ENCODE measurements around the gene ALG14. TPM values are rescaled to one million over a fixed set of nuclear protein-coding genes. Genes with fewer than 3 reads are reported as not detected.

The ALG14 gene
- polyA plus RNA-seq, 1 donor from 2014 or later = 2.6 TPM

DNA sequence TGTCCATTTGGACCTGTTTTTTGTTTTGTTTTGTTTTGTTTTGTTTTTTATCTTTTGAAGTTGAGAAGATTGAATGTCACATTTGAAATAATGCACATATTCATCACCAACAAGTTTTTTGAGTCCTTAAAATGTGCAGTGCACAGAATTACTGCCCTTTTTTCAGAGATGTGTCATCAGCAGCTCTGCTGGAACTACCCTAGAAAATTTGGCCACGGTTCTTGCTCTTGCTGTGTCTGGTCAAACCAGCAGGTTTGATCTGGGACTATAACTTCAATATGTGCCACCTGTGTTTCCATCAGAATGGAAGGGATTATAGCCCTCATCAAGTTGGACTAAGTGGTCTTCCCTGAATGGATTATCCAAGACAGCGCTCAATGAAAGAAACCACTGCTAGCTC, 121.7 kb downstream of the ALG14 start:
- Histone ChIP-seq H3K79me2 (replicated peaks; ENCODE audit: insufficient read depth, low read length) (no peaks in the 10 kb centered on the region), H3K9me3 (ENCODE audit: low read length) (no peaks in the 10 kb centered on the region), H2AFZ (ENCODE audit: low read depth, low read length) (no peak overlapping the region), H4K20me1 (ENCODE audit: insufficient read depth) (no peaks in the 10 kb centered on the region), H3K4me3 (ENCODE audit: low read length) (no peak overlapping the region), H3F3A (ENCODE audit: insufficient read depth, low read length, poor library complexity, severe bottlenecking) (no peaks in the 10 kb centered on the region), H3K4me2 (ENCODE audit: low read length) (no peak overlapping the region), H3K9me2 (ENCODE audit: insufficient read depth, low read length) (no peaks in the 10 kb centered on the region), H3K27ac (ENCODE audit: low read length) (no peak overlapping the region), H3K36me3 (ENCODE audit: insufficient read depth, low read length) (no peaks in the 10 kb centered on the region), H3K27me3 (ENCODE audit: insufficient read depth, low read depth, low read length) (no peaks in the 10 kb centered on the region), H3K9ac (ENCODE audit: low read length) (no peak overlapping the region)
- no peak for TF ChIP-seq RAD21 (conservative IDR thresholded peaks at IDR 0.05)
- no peak for TF ChIP-seq EP300 (conservative IDR thresholded peaks at IDR 0.05; ENCODE audit: poor library complexity, severe bottlenecking)
- TF ChIP-seq, protein P1, sequence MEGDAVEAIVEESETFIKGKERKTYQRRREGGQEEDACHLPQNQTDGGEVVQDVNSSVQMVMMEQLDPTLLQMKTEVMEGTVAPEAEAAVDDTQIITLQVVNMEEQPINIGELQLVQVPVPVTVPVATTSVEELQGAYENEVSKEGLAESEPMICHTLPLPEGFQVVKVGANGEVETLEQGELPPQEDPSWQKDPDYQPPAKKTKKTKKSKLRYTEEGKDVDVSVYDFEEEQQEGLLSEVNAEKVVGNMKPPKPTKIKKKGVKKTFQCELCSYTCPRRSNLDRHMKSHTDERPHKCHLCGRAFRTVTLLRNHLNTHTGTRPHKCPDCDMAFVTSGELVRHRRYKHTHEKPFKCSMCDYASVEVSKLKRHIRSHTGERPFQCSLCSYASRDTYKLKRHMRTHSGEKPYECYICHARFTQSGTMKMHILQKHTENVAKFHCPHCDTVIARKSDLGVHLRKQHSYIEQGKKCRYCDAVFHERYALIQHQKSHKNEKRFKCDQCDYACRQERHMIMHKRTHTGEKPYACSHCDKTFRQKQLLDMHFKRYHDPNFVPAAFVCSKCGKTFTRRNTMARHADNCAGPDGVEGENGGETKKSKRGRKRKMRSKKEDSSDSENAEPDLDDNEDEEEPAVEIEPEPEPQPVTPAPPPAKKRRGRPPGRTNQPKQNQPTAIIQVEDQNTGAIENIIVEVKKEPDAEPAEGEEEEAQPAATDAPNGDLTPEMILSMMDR (IDR thresholded peaks at IDR 0.05; ENCODE audit: poor library complexity, severe bottlenecking) = no peak

DNA sequence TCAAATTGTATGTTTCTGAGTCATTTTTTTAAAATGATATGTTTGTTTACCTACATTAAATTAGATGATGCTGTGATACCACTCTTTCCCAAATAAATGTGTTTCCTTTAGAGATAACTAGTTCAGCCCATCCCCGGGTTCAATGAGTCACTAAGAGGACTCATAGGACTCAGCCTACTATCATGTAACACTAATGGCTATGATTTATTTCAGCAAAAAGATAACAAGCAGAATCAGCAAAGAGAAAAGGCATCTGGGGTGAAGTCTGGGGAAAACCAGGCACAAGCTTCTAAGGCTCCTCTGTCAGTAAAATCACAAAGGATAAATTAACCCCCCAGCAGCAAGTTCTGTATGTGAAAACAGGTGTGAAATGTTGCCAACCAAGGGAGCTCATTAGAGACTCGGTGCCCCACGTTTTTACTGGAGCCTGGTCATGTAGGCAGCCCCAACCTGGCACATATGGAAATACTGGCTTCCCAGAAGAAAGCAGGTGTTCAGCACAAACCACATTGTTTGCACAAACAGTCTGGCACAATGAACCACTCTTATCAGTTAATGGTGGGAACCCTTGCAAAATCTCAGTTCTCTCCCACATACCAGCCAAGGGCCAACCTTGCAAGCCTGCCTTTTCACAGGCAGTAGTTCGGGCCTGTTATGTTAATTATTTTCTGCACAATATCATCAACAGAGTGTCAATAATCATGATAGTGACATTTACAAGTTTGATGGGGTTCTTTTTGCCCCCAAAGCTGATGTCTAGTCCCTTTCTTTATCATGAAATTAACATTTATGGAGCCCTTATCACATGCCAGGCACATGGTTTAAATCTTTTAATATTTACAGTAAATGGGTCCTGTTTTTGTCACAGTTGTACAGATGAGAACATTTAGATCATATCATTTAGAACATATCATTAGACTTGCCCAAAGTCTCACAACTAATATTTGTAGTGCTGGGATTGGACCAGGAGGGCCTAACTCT, 122.8 kb downstream of the ALG14 start:
- no peaks in the 10 kb centered on the region for H3K27me3 ChIP-seq (ENCODE audit: insufficient read depth, low read depth, low read length)
- no peaks in the 10 kb centered on the region for H3K36me3 ChIP-seq (ENCODE audit: insufficient read depth, low read length)
- H3K9ac ChIP-seq (ENCODE audit: low read length) = no peak overlapping the region
- TF ChIP-seq, protein P2, sequence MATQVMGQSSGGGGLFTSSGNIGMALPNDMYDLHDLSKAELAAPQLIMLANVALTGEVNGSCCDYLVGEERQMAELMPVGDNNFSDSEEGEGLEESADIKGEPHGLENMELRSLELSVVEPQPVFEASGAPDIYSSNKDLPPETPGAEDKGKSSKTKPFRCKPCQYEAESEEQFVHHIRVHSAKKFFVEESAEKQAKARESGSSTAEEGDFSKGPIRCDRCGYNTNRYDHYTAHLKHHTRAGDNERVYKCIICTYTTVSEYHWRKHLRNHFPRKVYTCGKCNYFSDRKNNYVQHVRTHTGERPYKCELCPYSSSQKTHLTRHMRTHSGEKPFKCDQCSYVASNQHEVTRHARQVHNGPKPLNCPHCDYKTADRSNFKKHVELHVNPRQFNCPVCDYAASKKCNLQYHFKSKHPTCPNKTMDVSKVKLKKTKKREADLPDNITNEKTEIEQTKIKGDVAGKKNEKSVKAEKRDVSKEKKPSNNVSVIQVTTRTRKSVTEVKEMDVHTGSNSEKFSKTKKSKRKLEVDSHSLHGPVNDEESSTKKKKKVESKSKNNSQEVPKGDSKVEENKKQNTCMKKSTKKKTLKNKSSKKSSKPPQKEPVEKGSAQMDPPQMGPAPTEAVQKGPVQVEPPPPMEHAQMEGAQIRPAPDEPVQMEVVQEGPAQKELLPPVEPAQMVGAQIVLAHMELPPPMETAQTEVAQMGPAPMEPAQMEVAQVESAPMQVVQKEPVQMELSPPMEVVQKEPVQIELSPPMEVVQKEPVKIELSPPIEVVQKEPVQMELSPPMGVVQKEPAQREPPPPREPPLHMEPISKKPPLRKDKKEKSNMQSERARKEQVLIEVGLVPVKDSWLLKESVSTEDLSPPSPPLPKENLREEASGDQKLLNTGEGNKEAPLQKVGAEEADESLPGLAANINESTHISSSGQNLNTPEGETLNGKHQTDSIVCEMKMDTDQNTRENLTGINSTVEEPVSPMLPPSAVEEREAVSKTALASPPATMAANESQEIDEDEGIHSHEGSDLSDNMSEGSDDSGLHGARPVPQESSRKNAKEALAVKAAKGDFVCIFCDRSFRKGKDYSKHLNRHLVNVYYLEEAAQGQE (IDR thresholded peaks at IDR 0.05; ENCODE audit: borderline replicate concordance) = no peak
- TF ChIP-seq EP300 (conservative IDR thresholded peaks at IDR 0.05; ENCODE audit: poor library complexity, severe bottlenecking) (no peak), RAD21 (conservative IDR thresholded peaks at IDR 0.05) (no peak), TAF1 (IDR thresholded peaks at IDR 0.05; ENCODE audit: low read depth) (no peak), EZH2 (IDR thresholded peaks at IDR 0.05; ENCODE audit: borderline replicate concordance, insufficient read depth, low read length, poor library complexity, severe bottlenecking) (no peak), POLR2AphosphoS5 (IDR thresholded peaks at IDR 0.05) (no peak), SMC3 (conservative IDR thresholded peaks at IDR 0.05; ENCODE audit: poor library complexity) (no peak), MXI1 (conservative IDR thresholded peaks at IDR 0.05; ENCODE audit: poor library complexity, severe bottlenecking) (no peak)
- TF ChIP-seq, protein P1 (IDR thresholded peaks at IDR 0.05; ENCODE audit: poor library complexity, severe bottlenecking) = no peak
- H3K4me3 ChIP-seq (ENCODE audit: low read length) = no peak overlapping the region
- no peak overlapping the region for H2AFZ ChIP-seq (ENCODE audit: low read depth, low read length)
- no peak overlapping the region for H3K4me2 ChIP-seq (ENCODE audit: low read length)
- no peak overlapping the region for H3K27ac ChIP-seq (ENCODE audit: low read length)
- H3K79me2 ChIP-seq (replicated peaks; ENCODE audit: insufficient read depth, low read length) = no peaks in the 10 kb centered on the region
- no peaks in the 10 kb centered on the region for H3F3A ChIP-seq (ENCODE audit: insufficient read depth, low read length, poor library complexity, severe bottlenecking)
- no peaks in the 10 kb centered on the region for H4K20me1 ChIP-seq (ENCODE audit: insufficient read depth)
- H3K9me2 ChIP-seq (ENCODE audit: insufficient read depth, low read length) = no peaks in the 10 kb centered on the region
- no peaks in the 10 kb centered on the region for H3K9me3 ChIP-seq (ENCODE audit: low read length)

All from neural cell (in vitro differentiated cells).